ENCODE results near the gene UGT1A9. TPM values are rescaled to one million over a fixed set of nuclear protein-coding genes. Genes with fewer than 3 reads are reported as not detected.
A peak's percentile ranks its signal among the peaks of the same experiment; 100 is the strongest.

UGT1A9 gene
- total RNA-seq, 8 experiments from 2014 or later = 0.19 to 2.3 (median 0.45) TPM; not detected in 4

GRCh38 chr2:233760043-233760442 is 88.3 kb downstream of the UGT1A9 start, which contains the start of gene UGT1A1:
Gene UGT1A1 (plus strand): TSS chr2:233760270. CDS start chr2:233760288, 18 bp downstream.
- ATAC-seq (replicated peaks in 6 of 8) = no peak
- in situ Hi-C loops (cut with MboI; ENCODE audit: low pct_unique_long_range_greater_than_20kb in 2 of 9, low sequenced_read_pairs in 9 of 9, unreplicated experiment in 9 of 9) = no loop called here
- 40 to 100% (median 81%) methylated on average over 1 to 6 of the region's 6 CpGs; no CpG with 5 or more reads in 2 of the 10 experiments for WGBS, 10 experiments

GRCh38 chr2:233761040-233761769 is 89.5 kb downstream of the UGT1A9 start:
- H3K4me1 ChIP-seq (replicated peaks in 1 of 2) = no peaks in the 10 kb centered on the region
- ATAC-seq (replicated peaks in 6 of 8) = no peak
- 50 to 100% (median 89%) methylated on average over 1 to 4 of the region's 4 CpGs; no CpG with 5 or more reads in 2 of the 10 experiments for whole genome bisulfite sequencing, 10 experiments
- no peak overlapping the region for H3K27ac ChIP-seq
- no peak overlapping the region for H3K4me3 ChIP-seq
- in situ Hi-C loops (cut with MboI; ENCODE audit: low pct_unique_long_range_greater_than_20kb in 2 of 9, low sequenced_read_pairs in 9 of 9, unreplicated experiment in 9 of 9) = no loop called here

More at GRCh38 chr2:233760043-233760442, 88.3 kb downstream of the UGT1A9 start, which contains the start of gene UGT1A1:
- H3K4me1 ChIP-seq (replicated peaks in 1 of 2) = no peaks in the 10 kb centered on the region
- no peak within 1 kb of the TSS for H3K4me3 ChIP-seq
- no peak within 1 kb of the TSS for H3K27ac ChIP-seq

- WGBS, 10 experiments = 20 to 100% (median 63%) methylated on average over 1 to 5 of the region's 7 CpGs; no CpG with 5 or more reads in 3 of the 10 experiments
- in situ Hi-C loops (cut with MboI; ENCODE audit: low pct_unique_long_range_greater_than_20kb in 2 of 9, low sequenced_read_pairs in 9 of 9, unreplicated experiment in 9 of 9) = no loop called here
- peak in 2 of 8 experiments; percentile 61 to 62 for ATAC-seq (replicated peaks in 6 of 8)
- peaks cover 3% of the 10 kb centered on the region in 2 donors for H3K4me1 ChIP-seq (replicated peaks in 1 of 2)
- H3K4me3 ChIP-seq = no peak overlapping the region
- no peak overlapping the region for H3K27ac ChIP-seq
Observed at GRCh38 chr2:233764264-233764663, 92.6 kb downstream of the UGT1A9 start.

GRCh38 chr2:233764761-233765160 is 93.1 kb downstream of the UGT1A9 start:
- no peak overlapping the region for H3K27ac ChIP-seq
- peaks cover 3% of the 10 kb centered on the region in 2 donors for H3K4me1 ChIP-seq (replicated peaks in 1 of 2)
- no peak for ATAC-seq (replicated peaks in 6 of 8)
- in situ Hi-C loops (cut with MboI; ENCODE audit: low pct_unique_long_range_greater_than_20kb in 2 of 9, low sequenced_read_pairs in 9 of 9, unreplicated experiment in 9 of 9) = no loop called here
- WGBS, 10 experiments = 43 to 83% (median 80%) methylated on average over 2 to 3 of the region's 3 CpGs; no CpG with 5 or more reads in 5 of the 10 experiments
- H3K4me3 ChIP-seq = no peak overlapping the region

GRCh38 chr2:233766416-233766815 is 94.7 kb downstream of the UGT1A9 start:
- no peak overlapping the region for H3K4me3 ChIP-seq
- peaks cover 3% of the 10 kb centered on the region in 2 donors for H3K4me1 ChIP-seq (replicated peaks in 1 of 2)
- WGBS, 10 experiments = 9 to 80% (median 10%) methylated on average over 1 to 2 of the region's 4 CpGs; no CpG with 5 or more reads in 7 of the 10 experiments
- ATAC-seq (replicated peaks in 6 of 8) = peak in 2 of 8 experiments; percentile 20 to 25
- H3K27ac ChIP-seq = no peak overlapping the region
- in situ Hi-C loops (cut with MboI; ENCODE audit: low pct_unique_long_range_greater_than_20kb in 2 of 9, low sequenced_read_pairs in 9 of 9, unreplicated experiment in 9 of 9) = no loop called here

- in situ Hi-C loops (cut with MboI; ENCODE audit: low pct_unique_long_range_greater_than_20kb in 2 of 9, low sequenced_read_pairs in 9 of 9, unreplicated experiment in 9 of 9) = no loop called here
- 10 to 100% (median 47%) methylated on average over 1 to 4 of the region's 4 CpGs; no CpG with 5 or more reads in 2 of the 10 experiments for WGBS, 10 experiments
Observed at GRCh38 chr2:233768076-233768475, 96.4 kb downstream of the UGT1A9 start.

GRCh38 chr2:233769260-233769659 is 97.6 kb downstream of the UGT1A9 start:
- Histone ChIP-seq H3K27ac (no peak overlapping the region), H3K4me1 (replicated peaks in 1 of 2) (peaks cover 3% of the 10 kb centered on the region in 2 donors), H3K4me3 (no peak overlapping the region)
- ATAC-seq (replicated peaks in 6 of 8) = no peak
- WGBS, 10 experiments = 8 to 100% (median 92%) methylated on average over 1 to 7 of the region's 9 CpGs
- in situ Hi-C loops (cut with MboI; ENCODE audit: low pct_unique_long_range_greater_than_20kb in 2 of 9, low sequenced_read_pairs in 9 of 9, unreplicated experiment in 9 of 9) = no loop called here

More at GRCh38 chr2:233768076-233768475, 96.4 kb downstream of the UGT1A9 start:
- Histone ChIP-seq H3K4me3 (no peak overlapping the region), H3K27ac (no peak overlapping the region), H3K4me1 (replicated peaks in 1 of 2) (peaks cover 3% of the 10 kb centered on the region in 2 donors)
- ATAC-seq (replicated peaks in 6 of 8) = peak in 1 of 8 experiments; percentile 48

- H3K4me3 ChIP-seq = no peak overlapping the region
- in situ Hi-C loops (cut with MboI; ENCODE audit: low pct_unique_long_range_greater_than_20kb in 2 of 9, low sequenced_read_pairs in 9 of 9, unreplicated experiment in 9 of 9) = no loop called here
- H3K27ac ChIP-seq = no peak overlapping the region
- H3K4me1 ChIP-seq (replicated peaks in 1 of 2) = peaks cover 3% of the 10 kb centered on the region in 2 donors
- ATAC-seq (replicated peaks in 6 of 8) = no peak
- 64 to 96% (median 75%) methylated on average over 2 to 15 of the region's 16 CpGs; no CpG with 5 or more reads in 1 of the 10 experiments for WGBS, 10 experiments
Observed at GRCh38 chr2:233772153-233772552, 100.5 kb downstream of the UGT1A9 start.

GRCh38 chr2:233772583-233772982 is 100.9 kb downstream of the UGT1A9 start:
- ATAC-seq (replicated peaks in 6 of 8) = no peak
- Histone ChIP-seq H3K4me3 (no peak overlapping the region), H3K27ac (no peak overlapping the region), H3K4me1 (replicated peaks in 1 of 2) (peaks cover 3% of the 10 kb centered on the region in 2 donors)
- in situ Hi-C loops (cut with MboI; ENCODE audit: low pct_unique_long_range_greater_than_20kb in 2 of 9, low sequenced_read_pairs in 9 of 9, unreplicated experiment in 9 of 9) = no loop called here
- WGBS, 10 experiments = 52 to 100% (median 71%) methylated on average over 2 to 5 of the region's 5 CpGs; no CpG with 5 or more reads in 4 of the 10 experiments

GRCh38 chr2:233773854-233774253 is 102.2 kb downstream of the UGT1A9 start:
- 83 to 100% methylated on average over 1 of the region's 5 CpGs; no CpG with 5 or more reads in 8 of the 10 experiments for WGBS, 10 experiments
- in situ Hi-C loops (cut with MboI; ENCODE audit: low pct_unique_long_range_greater_than_20kb in 2 of 9, low sequenced_read_pairs in 9 of 9, unreplicated experiment in 9 of 9) = no loop called here
- Histone ChIP-seq H3K4me1 (replicated peaks in 1 of 2) (no peaks in the 10 kb centered on the region), H3K4me3 (no peak overlapping the region), H3K27ac (no peak overlapping the region)
- ATAC-seq (replicated peaks in 6 of 8) = no peak

GRCh38 chr2:233775414-233775813 is 103.7 kb downstream of the UGT1A9 start:
- peak in 2 of 8 experiments; percentile 26 to 32 for ATAC-seq (replicated peaks in 6 of 8)
- Histone ChIP-seq H3K4me1 (replicated peaks in 1 of 2) (no peaks in the 10 kb centered on the region), H3K27ac (no peak overlapping the region), H3K4me3 (no peak overlapping the region)
- in situ Hi-C loops (cut with MboI; ENCODE audit: low pct_unique_long_range_greater_than_20kb in 2 of 9, low sequenced_read_pairs in 9 of 9, unreplicated experiment in 9 of 9) = no loop called here
- WGBS, 10 experiments = 31 to 100% (median 86%) methylated on average over 1 to 6 of the region's 6 CpGs; no CpG with 5 or more reads in 4 of the 10 experiments

- WGBS, 10 experiments = 17 to 75% (median 67%) methylated on average over 1 to 2 of the region's 2 CpGs; no CpG with 5 or more reads in 5 of the 10 experiments
- Histone ChIP-seq H3K27ac (no peak within 1 kb of the TSS), H3K4me3 (no peak within 1 kb of the TSS), H3K4me1 (replicated peaks in 1 of 2) (no peaks in the 10 kb centered on the region)
- ATAC-seq (replicated peaks in 6 of 8) = no peak
- in situ Hi-C loops (cut with MboI; ENCODE audit: low pct_unique_long_range_greater_than_20kb in 2 of 9, low sequenced_read_pairs in 9 of 9, unreplicated experiment in 9 of 9) = no loop called here
Observed at GRCh38 chr2:233778030-233778429, 106.3 kb downstream of the UGT1A9 start, which contains the start of gene MROH2A. Gene MROH2A (plus strand): TSS chr2:233778330. CDS start chr2:233779359, 1,029 bp downstream.

GRCh38 chr2:233779722-233780121 is 108.0 kb downstream of the UGT1A9 start:
- no peak overlapping the region for H3K27ac ChIP-seq
- no peak for ATAC-seq (replicated peaks in 6 of 8)
- in situ Hi-C loops (cut with MboI; ENCODE audit: low pct_unique_long_range_greater_than_20kb in 2 of 9, low sequenced_read_pairs in 9 of 9, unreplicated experiment in 9 of 9) = no loop called here
- WGBS, 10 experiments = 100% methylated on average over 1 to 3 of the region's 4 CpGs; no CpG with 5 or more reads in 8 of the 10 experiments
- no peak overlapping the region for H3K4me3 ChIP-seq
- H3K4me1 ChIP-seq (replicated peaks in 1 of 2) = no peaks in the 10 kb centered on the region

Data from motor neuron (in vitro differentiated cells).